Measurements from ENCODE around the gene PSTK. TPM values are rescaled to one million over a fixed set of nuclear protein-coding genes. Genes with fewer than 3 reads are reported as not detected.

PSTK gene
- total and polyA plus RNA-seq, 2 of the 13 experiments (the other 11 are each of a cell fraction or from before 2014, with no cell fraction given) = 8.2 to 9.3 TPM

- TF ChIP-seq, protein P1, sequence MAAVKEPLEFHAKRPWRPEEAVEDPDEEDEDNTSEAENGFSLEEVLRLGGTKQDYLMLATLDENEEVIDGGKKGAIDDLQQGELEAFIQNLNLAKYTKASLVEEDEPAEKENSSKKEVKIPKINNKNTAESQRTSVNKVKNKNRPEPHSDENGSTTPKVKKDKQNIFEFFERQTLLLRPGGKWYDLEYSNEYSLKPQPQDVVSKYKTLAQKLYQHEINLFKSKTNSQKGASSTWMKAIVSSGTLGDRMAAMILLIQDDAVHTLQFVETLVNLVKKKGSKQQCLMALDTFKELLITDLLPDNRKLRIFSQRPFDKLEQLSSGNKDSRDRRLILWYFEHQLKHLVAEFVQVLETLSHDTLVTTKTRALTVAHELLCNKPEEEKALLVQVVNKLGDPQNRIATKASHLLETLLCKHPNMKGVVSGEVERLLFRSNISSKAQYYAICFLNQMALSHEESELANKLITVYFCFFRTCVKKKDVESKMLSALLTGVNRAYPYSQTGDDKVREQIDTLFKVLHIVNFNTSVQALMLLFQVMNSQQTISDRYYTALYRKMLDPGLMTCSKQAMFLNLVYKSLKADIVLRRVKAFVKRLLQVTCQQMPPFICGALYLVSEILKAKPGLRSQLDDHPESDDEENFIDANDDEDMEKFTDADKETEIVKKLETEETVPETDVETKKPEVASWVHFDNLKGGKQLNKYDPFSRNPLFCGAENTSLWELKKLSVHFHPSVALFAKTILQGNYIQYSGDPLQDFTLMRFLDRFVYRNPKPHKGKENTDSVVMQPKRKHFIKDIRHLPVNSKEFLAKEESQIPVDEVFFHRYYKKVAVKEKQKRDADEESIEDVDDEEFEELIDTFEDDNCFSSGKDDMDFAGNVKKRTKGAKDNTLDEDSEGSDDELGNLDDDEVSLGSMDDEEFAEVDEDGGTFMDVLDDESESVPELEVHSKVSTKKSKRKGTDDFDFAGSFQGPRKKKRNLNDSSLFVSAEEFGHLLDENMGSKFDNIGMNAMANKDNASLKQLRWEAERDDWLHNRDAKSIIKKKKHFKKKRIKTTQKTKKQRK (IDR thresholded peaks at IDR 0.05; ENCODE audit: low read length) = no peak
- peak; percentile 55; the same call in 1 of the 2 replicates for TF ChIP-seq ZNF710 (CRISPR knock-in tag; IDR thresholded peaks at IDR 0.05; ENCODE audit: borderline replicate concordance)
- TF ChIP-seq, protein P2, sequence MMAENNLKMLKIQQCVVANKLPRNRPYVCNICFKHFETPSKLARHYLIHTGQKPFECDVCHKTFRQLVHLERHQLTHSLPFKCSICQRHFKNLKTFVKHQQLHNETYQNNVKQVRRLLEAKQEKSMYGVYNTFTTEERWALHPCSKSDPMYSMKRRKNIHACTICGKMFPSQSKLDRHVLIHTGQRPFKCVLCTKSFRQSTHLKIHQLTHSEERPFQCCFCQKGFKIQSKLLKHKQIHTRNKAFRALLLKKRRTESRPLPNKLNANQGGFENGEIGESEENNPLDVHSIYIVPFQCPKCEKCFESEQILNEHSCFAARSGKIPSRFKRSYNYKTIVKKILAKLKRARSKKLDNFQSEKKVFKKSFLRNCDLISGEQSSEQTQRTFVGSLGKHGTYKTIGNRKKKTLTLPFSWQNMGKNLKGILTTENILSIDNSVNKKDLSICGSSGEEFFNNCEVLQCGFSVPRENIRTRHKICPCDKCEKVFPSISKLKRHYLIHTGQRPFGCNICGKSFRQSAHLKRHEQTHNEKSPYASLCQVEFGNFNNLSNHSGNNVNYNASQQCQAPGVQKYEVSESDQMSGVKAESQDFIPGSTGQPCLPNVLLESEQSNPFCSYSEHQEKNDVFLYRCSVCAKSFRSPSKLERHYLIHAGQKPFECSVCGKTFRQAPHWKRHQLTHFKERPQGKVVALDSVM (CRISPR knock-in tag; IDR thresholded peaks at IDR 0.05) = no peak
- TF ChIP-seq ERF (CRISPR knock-in tag; IDR thresholded peaks at IDR 0.05) = no peak
- TF ChIP-seq, protein P3, sequence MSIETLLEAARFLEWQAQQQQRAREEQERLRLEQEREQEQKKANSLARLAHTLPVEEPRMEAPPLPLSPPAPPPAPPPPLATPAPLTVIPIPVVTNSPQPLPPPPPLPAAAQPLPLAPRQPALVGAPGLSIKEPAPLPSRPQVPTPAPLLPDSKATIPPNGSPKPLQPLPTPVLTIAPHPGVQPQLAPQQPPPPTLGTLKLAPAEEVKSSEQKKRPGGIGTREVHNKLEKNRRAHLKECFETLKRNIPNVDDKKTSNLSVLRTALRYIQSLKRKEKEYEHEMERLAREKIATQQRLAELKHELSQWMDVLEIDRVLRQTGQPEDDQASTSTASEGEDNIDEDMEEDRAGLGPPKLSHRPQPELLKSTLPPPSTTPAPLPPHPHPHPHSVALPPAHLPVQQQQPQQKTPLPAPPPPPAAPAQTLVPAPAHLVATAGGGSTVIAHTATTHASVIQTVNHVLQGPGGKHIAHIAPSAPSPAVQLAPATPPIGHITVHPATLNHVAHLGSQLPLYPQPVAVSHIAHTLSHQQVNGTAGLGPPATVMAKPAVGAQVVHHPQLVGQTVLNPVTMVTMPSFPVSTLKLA (IDR thresholded peaks at IDR 0.05) = no peak; the same call in 1 of the 2 replicates
- TF ChIP-seq, protein P4, sequence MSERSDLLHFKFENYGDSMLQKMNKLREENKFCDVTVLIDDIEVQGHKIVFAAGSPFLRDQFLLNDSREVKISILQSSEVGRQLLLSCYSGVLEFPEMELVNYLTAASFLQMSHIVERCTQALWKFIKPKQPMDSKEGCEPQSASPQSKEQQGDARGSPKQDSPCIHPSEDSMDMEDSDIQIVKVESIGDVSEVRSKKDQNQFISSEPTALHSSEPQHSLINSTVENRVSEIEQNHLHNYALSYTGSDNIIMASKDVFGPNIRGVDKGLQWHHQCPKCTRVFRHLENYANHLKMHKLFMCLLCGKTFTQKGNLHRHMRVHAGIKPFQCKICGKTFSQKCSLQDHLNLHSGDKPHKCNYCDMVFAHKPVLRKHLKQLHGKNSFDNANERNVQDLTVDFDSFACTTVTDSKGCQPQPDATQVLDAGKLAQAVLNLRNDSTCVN (CRISPR knock-in tag; IDR thresholded peaks at IDR 0.05; ENCODE audit: borderline replicate concordance) = peak; percentile 29; the same call in 1 of the 2 replicates
- 0 out of 2 replicates have a peak, but pooled peaks have one; percentile 70 for TF ChIP-seq ZNF546 (CRISPR knock-in tag; conservative IDR thresholded peaks at IDR 0.05)
- no peak for TF ChIP-seq SP5 (CRISPR knock-in tag; IDR thresholded peaks at IDR 0.05; ENCODE audit: borderline replicate concordance, low read depth)
- peak; percentile 42 for TF ChIP-seq FOXO1 (CRISPR knock-in tag; IDR thresholded peaks at IDR 0.05)
- peak; percentile 84 for TF ChIP-seq ARID4A (CRISPR knock-in tag; IDR thresholded peaks at IDR 0.05; ENCODE audit: borderline replicate concordance)
- 0 out of 2 replicates have a peak, but pooled peaks have one; percentile 23 for TF ChIP-seq NFKBIZ (CRISPR knock-in tag; IDR thresholded peaks at IDR 0.05)
- TF ChIP-seq ZSCAN29 (CRISPR knock-in tag; conservative IDR thresholded peaks at IDR 0.05) = peak; percentile 13; the same call in 1 of the 2 replicates
Observed at GRCh38 chr10:122980209-122981065, at the start of gene PSTK (continued).
